Nephron progenitor cell (in vitro differentiated cells): ENCODE results near the gene HIF1A.
"Not testable (repeated sequence)": the region's sequence is repeated elsewhere in the genome, so short reads cannot be mapped to it uniquely, and the experiment has no call there.

Experiments
- DNase-seq: peaks from one replicate; pipeline ENCODE4 v3.0.0; 2021
- H3K27ac Mint-ChIP-seq: 2 replicates; pipeline ENCODE4 v1.8.0; 2021; ENCODE audit warnings: mild to moderate bottlenecking, moderate library complexity, mixed read lengths
- H3K27me3 Mint-ChIP-seq: 2 replicates; pipeline ENCODE4 v1.8.0; 2021; ENCODE audit warnings: mild to moderate bottlenecking, low read depth, mixed read lengths; ENCODE audit not compliant: poor library complexity
- H3K36me3 Mint-ChIP-seq: 2 replicates; pipeline ENCODE4 v1.8.0; 2021; ENCODE audit warnings: low read depth, mixed read lengths
- H3K4me1 Mint-ChIP-seq: 2 replicates; pipeline ENCODE4 v1.8.0; 2021; ENCODE audit warnings: mixed read lengths
- H3K4me3 Mint-ChIP-seq: 2 replicates; pipeline ENCODE4 v1.8.0; 2021; ENCODE audit warnings: mild to moderate bottlenecking, moderate library complexity, mixed read lengths
- H3K9me3 Mint-ChIP-seq: 2 replicates; pipeline ENCODE4 v1.8.0; 2021; ENCODE audit warnings: mild to moderate bottlenecking, moderate library complexity, mixed read lengths
- TF ChIP-seq, protein P1 (sequence below): fragments of 200-600 bp; sonication (generic); IDR thresholded peaks from 2 replicates; pipeline ENCODE4 v1.5.0; 2021; ENCODE audit warnings: antibody characterized with exemption

The HIF1A gene

DNA sequence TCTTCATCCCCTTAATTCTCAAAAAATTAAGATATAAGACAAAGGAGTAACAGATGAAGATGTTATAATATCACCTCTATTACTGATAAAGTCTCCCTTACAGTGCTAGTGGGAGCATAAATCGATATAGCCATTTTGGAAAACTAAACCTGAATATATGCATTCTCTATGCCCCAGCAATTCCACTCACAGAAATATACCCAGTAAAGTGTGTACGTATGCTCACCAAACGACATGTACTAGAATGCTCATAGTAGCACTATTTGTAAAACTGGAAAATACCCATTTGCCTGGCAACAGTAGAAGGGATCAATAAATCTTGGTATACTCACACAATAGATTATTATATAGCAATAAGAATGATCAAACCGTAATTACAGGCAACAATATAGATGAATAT lies 44.0 kb upstream of the HIF1A start:
- Mint-ChIP-seq H3K27me3 (peaks cover 31% of the 10 kb centered on the region), H3K4me1 (peaks cover 26% of the 10 kb centered on the region)

DNA sequence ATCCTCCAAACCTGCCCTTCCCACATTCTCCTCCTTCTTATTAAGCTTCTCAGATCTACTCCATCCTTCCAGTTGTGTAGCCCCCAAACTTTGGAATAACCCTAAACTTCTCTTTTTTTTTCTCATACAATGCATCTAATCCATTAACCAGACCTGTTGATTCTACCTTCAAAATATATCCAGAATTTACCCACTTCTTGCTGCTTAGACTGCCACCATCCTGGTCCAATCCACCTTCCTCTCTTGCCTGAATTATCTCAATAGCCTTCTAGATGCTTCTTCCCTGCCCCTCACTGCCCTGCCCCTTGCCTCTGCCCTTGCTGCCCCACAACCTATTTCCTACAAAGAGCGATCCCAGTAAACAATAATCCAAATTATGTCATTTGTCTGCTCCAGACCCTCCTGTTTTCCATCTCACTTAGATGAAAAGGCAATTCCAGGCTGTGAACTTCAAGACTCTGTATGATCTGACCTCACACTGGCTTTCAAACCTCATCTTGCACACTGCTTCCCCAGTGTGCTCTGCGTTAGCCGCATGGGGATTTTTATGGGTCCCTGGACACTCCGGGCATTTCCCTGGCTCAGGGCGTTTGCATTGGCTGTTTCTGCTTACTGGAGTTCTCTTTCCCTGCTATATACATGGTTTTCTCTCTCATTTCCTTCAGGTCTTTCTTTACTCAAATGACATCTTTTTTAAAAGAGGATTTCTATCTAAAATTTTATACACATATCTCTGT lies 42.6 kb upstream of the HIF1A start:
- TF ChIP-seq, protein P1, sequence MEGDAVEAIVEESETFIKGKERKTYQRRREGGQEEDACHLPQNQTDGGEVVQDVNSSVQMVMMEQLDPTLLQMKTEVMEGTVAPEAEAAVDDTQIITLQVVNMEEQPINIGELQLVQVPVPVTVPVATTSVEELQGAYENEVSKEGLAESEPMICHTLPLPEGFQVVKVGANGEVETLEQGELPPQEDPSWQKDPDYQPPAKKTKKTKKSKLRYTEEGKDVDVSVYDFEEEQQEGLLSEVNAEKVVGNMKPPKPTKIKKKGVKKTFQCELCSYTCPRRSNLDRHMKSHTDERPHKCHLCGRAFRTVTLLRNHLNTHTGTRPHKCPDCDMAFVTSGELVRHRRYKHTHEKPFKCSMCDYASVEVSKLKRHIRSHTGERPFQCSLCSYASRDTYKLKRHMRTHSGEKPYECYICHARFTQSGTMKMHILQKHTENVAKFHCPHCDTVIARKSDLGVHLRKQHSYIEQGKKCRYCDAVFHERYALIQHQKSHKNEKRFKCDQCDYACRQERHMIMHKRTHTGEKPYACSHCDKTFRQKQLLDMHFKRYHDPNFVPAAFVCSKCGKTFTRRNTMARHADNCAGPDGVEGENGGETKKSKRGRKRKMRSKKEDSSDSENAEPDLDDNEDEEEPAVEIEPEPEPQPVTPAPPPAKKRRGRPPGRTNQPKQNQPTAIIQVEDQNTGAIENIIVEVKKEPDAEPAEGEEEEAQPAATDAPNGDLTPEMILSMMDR, result no peak
- Mint-ChIP-seq H3K4me1 (peaks cover 20% of the 10 kb centered on the region), H3K27ac (no peak overlapping the region), H3K36me3 (no peaks in the 10 kb centered on the region), H3K27me3 (peaks cover 31% of the 10 kb centered on the region), H3K9me3 (no peaks in the 10 kb centered on the region), H3K4me3 (no peak overlapping the region)
- peak; percentile 31 for DNase-seq

More for the DNA sequence above, 44.0 kb upstream of the HIF1A start:
- Mint-ChIP-seq H3K4me3 (no peak overlapping the region), H3K27ac (no peak overlapping the region), H3K36me3 (no peaks in the 10 kb centered on the region), H3K9me3 (no peaks in the 10 kb centered on the region)
- no peak for DNase-seq
- TF ChIP-seq, protein P1, result no peak

DNA sequence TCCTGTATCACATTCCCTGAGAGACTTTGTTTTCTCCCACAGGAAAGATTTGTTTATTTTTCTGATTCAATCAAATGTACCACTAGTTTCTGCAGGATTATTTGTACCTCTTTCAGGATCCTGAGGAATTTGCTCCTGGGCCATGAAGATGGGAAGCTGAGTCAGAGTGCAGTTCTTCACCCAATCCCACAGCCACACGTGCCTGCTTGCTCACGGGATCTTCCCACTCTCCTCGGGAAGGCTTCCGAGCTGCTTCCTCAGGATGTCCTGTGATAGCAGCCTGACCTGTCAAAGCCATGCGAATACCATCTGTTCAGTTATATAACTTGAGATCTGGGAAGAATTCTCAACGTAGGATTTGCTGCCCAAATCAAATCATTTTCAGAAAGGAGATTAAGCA lies 41.8 kb upstream of the HIF1A start:
- H3K4me3 Mint-ChIP-seq, result no peak overlapping the region
- H3K27ac Mint-ChIP-seq, result no peak overlapping the region
- no peaks in the 10 kb centered on the region for H3K36me3 Mint-ChIP-seq
- TF ChIP-seq, protein P1, result no peak
- H3K9me3 Mint-ChIP-seq, result no peaks in the 10 kb centered on the region
- peaks cover 31% of the 10 kb centered on the region for H3K27me3 Mint-ChIP-seq
- H3K4me1 Mint-ChIP-seq, result peaks cover 20% of the 10 kb centered on the region
- no peak for DNase-seq

DNA sequence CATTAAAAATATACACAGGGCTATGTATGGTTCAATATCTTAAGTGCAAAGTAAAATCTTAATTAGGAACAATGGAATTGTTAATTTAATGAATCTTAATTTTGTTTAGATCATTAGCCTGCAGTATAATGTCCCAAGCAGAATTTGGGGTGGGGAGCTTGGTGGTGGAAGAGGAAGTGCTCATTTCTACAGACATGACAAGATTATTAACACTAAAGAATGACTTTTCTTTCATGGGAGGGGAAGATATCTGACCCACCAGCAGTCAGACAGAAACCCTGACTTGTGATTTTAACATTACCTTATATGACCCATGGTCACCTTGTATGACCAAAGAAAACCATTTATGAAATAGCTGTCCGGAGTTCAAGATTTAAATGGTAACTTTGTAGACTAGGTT lies 41.3 kb upstream of the HIF1A start:
- Mint-ChIP-seq H3K27ac (no peak overlapping the region), H3K4me1 (peaks cover 20% of the 10 kb centered on the region), H3K36me3 (no peaks in the 10 kb centered on the region), H3K9me3 (no peaks in the 10 kb centered on the region), H3K27me3 (peaks cover 31% of the 10 kb centered on the region), H3K4me3 (no peak overlapping the region)
- TF ChIP-seq, protein P1, result no peak
- no peak for DNase-seq

DNA sequence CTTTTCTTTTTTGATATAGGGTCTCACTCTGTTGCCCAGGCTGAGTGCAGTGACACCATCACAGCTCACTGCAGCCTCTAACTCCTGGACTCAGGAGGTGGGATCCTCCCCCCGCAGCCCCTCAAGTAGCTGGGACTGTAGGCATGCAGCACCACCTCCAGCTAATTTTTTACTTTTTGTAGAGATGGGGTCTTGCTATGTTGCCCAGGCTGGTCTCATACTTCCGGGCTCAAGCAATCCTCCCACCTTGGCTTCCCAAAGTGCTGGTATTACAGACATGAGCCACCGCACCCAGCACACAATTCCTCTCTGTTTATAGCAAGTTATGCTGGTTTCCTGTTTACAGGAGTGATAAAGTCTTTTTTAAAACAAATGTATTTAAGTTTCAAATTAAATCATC lies 39.5 kb upstream of the HIF1A start:
- H3K27me3 Mint-ChIP-seq, result peaks cover 21% of the 10 kb centered on the region
- no peak for DNase-seq
- H3K4me3 Mint-ChIP-seq, result no peak overlapping the region
- no peak overlapping the region for H3K27ac Mint-ChIP-seq
- H3K9me3 Mint-ChIP-seq, result no peaks in the 10 kb centered on the region
- H3K36me3 Mint-ChIP-seq, result no peaks in the 10 kb centered on the region
- TF ChIP-seq, protein P1, result no peak
- peaks cover 32% of the 10 kb centered on the region for H3K4me1 Mint-ChIP-seq

DNA sequence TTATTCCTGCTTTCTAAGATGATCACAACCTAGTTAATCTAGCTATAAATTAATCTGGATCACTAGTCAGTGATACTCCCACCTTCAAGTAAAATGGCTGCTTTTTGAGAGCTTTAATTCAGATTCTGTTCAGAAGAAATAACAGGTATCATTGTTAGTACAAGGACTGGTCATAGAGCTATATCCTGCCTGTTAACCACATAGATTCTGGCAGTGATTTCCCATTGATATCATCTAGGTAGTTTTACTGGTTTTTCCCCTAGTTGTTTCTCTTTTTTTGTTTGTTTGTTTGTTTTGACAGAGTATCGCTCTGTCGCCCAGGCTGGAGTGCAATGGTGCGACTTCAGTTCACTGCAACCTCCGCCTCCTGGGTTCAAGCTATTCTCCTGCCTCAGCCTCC lies 39.0 kb upstream of the HIF1A start:
- H3K9me3 Mint-ChIP-seq, result no peaks in the 10 kb centered on the region

DNA sequence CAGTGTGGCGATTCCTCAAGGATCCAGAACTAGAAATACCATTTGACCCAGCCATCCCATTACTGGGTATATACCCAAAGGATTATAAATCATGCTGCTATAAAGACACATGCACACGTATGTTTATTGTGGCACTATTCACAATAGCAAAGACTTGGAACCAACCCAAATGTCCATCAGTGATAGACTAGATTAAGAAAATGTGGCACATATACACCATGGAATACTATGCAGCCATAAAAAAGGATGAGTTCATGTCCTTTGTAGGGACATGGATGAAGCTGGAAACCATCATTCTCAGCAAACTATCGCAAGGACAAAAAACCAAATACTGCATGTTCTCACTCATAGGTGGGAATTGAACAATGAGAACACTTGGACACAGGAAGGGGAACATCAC lies 37.2 kb upstream of the HIF1A start:
- Mint-ChIP-seq H3K4me1 (peaks cover 27% of the 10 kb centered on the region), H3K27me3 (peaks cover 11% of the 10 kb centered on the region)
- H3K36me3 Mint-ChIP-seq, H3K4me3 Mint-ChIP-seq, DNase-seq, H3K27ac Mint-ChIP-seq, H3K9me3 Mint-ChIP-seq: not testable (repeated sequence)

More for the DNA sequence above, 39.0 kb upstream of the HIF1A start:
- H3K4me1 Mint-ChIP-seq, result peaks cover 34% of the 10 kb centered on the region
- H3K36me3 Mint-ChIP-seq, result no peaks in the 10 kb centered on the region
- peaks cover 21% of the 10 kb centered on the region for H3K27me3 Mint-ChIP-seq
- no peak for DNase-seq
- H3K27ac Mint-ChIP-seq, result no peak overlapping the region
- no peak overlapping the region for H3K4me3 Mint-ChIP-seq
- TF ChIP-seq, protein P1, result no peak
